A549 (cell line): ENCODE results near the gene PDS5B. TPM values are rescaled to one million over a fixed set of nuclear protein-coding genes. Genes with fewer than 3 reads are reported as not detected.

Experiments used
- ATAC-seq, 2 experiments: fragments of 200-7000 bp in 1 of 2; fragments of >200 bp in 1 of 2; cut with Nextera tagmentation in 1 of 2; cut with Tn5 transposase in 1 of 2; 3 replicates each; pipeline versions ENCODE4 v1.8.0 to v1.9.1; 2018 to 2020; ENCODE audit warnings: mild to moderate bottlenecking in 1 of 2, moderate library complexity in 1 of 2
- CTCF ChIA-PET: fragments of 300-600 bp; sonication (Branson Sonifier 250); formaldehyde crosslinking; extraction: SDS; loops from one replicate; lab custom pipeline; 2021; ENCODE audit warnings: antibody characterized with exemption, inconsistent platforms; lab: Yijun Ruan, JAX
- POLR2A ChIA-PET: fragments of 350-600 bp; formaldehyde crosslinking; extraction: SDS; loops from one replicate; lab custom pipeline; 2021; ENCODE audit warnings: antibody characterized with exemption, inconsistent platforms; lab: Yijun Ruan, JAX
- DNase-seq, 2 experiments: peaks; one replicate each; pipeline versions ENCODE4 v3.0.0 to v3.0.0-alpha.2; 2011 to 2016; ENCODE audit warnings: low read depth in 1 of 2, low spot score in 1 of 2
- FAIRE-seq: peaks from 2 replicates; lab custom pipeline; 2011; peaks lifted over from hg19 to GRCh38; lab: Jason Lieb, UNC
- H3K27ac ChIP-seq, 2 experiments: fragments of >200 bp; sonication (Bioruptor Twin); formaldehyde crosslinking; 3 replicates each; pipeline ENCODE4 v1.5.1; 2016 to 2017
- H3K4me1 ChIP-seq: fragments of >200 bp; sonication (Bioruptor Twin); formaldehyde crosslinking; 3 replicates; pipeline ENCODE4 v1.6.1; 2016
- H3K4me2 ChIP-seq: fragments of >200 bp; sonication (Bioruptor Twin); formaldehyde crosslinking; 3 replicates; pipeline ENCODE4 v1.6.1; 2016
- H3K4me3 ChIP-seq: fragments of >200 bp; sonication (Bioruptor Twin); formaldehyde crosslinking; 3 replicates; pipeline ENCODE4 v1.5.1; 2016
- H3K9me3 ChIP-seq: fragments of >200 bp; sonication (Bioruptor Twin); formaldehyde crosslinking; 3 replicates; pipeline ENCODE4 v1.6.1; 2016
- BCL3 ChIP-seq: fragments of >200 bp; sonication (Bioruptor Twin); formaldehyde crosslinking; IDR thresholded peaks from 3 replicates; pipeline ENCODE4 v1.6.1; 2016
- HOXB5 ChIP-seq: fragments of 250-450 bp; sonication (Bioruptor Pico); IDR thresholded peaks from 2 replicates; pipeline ENCODE4 v1.5.0; 2020; ENCODE audit warnings: mild to moderate bottlenecking, moderate library complexity
- JUNB ChIP-seq: fragments of >200 bp; sonication (Bioruptor Twin); formaldehyde crosslinking; IDR thresholded peaks from 2 replicates; pipeline ENCODE4 v1.6.1; 2016
- KDM1A ChIP-seq: fragments of 200-600 bp; sonication (generic); IDR thresholded peaks from 2 replicates; pipeline ENCODE4 v1.6.1; 2016; ENCODE audit warnings: low read depth, mild to moderate bottlenecking
- NPAS2 ChIP-seq: fragments of 250-450 bp; sonication (Bioruptor Pico); IDR thresholded peaks from 2 replicates; pipeline ENCODE4 v1.8.0; 2022; ENCODE audit warnings: mild to moderate bottlenecking, moderate library complexity, borderline replicate concordance
- PHF8 ChIP-seq: fragments of 200-600 bp; sonication (generic); IDR thresholded peaks from 2 replicates; pipeline ENCODE4 v1.6.1; 2016; ENCODE audit warnings: low read depth, mild to moderate bottlenecking, antibody characterized with exemption, moderate library complexity, borderline replicate concordance
- RCOR1 ChIP-seq: fragments of 150-350 bp; IDR thresholded peaks from 2 replicates; pipeline ENCODE4 v1.6.1; 2014; ENCODE audit warnings: antibody characterized with exemption, low read length, low read depth
- REST ChIP-seq: fragments of 200-600 bp; sonication (generic); IDR thresholded peaks from 2 replicates; pipeline ENCODE4 v1.6.1; 2016; ENCODE audit warnings: antibody characterized with exemption, mild to moderate bottlenecking, moderate library complexity
- RFX5 ChIP-seq: fragments of 450-650 bp; IDR thresholded peaks from 2 replicates; pipeline ENCODE4 v1.7.1; 2014; ENCODE audit warnings: antibody characterized with exemption, mild to moderate bottlenecking, moderate library complexity
- SMC3 ChIP-seq: fragments of >200 bp; sonication (Bioruptor Twin); formaldehyde crosslinking; IDR thresholded peaks from 3 replicates; pipeline ENCODE4 v1.6.1; 2018; ENCODE audit warnings: inconsistent platforms
- SREBF2 ChIP-seq: fragments of 450-650 bp; IDR thresholded peaks from 2 replicates; pipeline ENCODE4 v1.6.1; 2014; ENCODE audit warnings: mild to moderate bottlenecking, moderate library complexity
- TFCP2L1 ChIP-seq: fragments of 250-450 bp; sonication (Bioruptor Pico); IDR thresholded peaks from 2 replicates; pipeline ENCODE4 v1.5.0; 2021; ENCODE audit warnings: mild to moderate bottlenecking
- ZC3H11A ChIP-seq: fragments of 450-650 bp; IDR thresholded peaks from 2 replicates; pipeline ENCODE4 v1.6.1; 2014; ENCODE audit warnings: antibody characterized with exemption, mild to moderate bottlenecking
- WGBS: methylation state at CpG from one replicate; pipeline ENCODE4 v1.1.6; 2017; ENCODE audit errors: missing lambda C conversion rate; 5-methylcytosine and 5-hydroxymethylcytosine counted together
- polyA plus RNA-seq, 4 experiments: library from polyadenylated mRNA; depleted of rRNA in 3 of 4; stranded (reverse); fragments of >200 nt; fragmentation: RNase III in 1 of 4; extraction: RNeasy Plus Mini Kit Qiagen cat#74134 plus additional on column Dnase treatment in 1 of 4; gene quantifications; 2 replicates in 3 of 4; 3 replicates in 1 of 4; pipeline ENCODE4 v1.2.3, GENCODE V29; 2011 to 2017
- TF ChIP-seq, protein P1 (sequence below): fragments of >200 bp; sonication (Bioruptor Twin); formaldehyde crosslinking; IDR thresholded peaks from 3 replicates; pipeline ENCODE4 v1.5.1; 2016

PDS5B gene
- polyA plus RNA-seq, 2 of the 4 experiments (the other 2 are of a cell fraction), result 10.6 to 16.0 TPM

DNA sequence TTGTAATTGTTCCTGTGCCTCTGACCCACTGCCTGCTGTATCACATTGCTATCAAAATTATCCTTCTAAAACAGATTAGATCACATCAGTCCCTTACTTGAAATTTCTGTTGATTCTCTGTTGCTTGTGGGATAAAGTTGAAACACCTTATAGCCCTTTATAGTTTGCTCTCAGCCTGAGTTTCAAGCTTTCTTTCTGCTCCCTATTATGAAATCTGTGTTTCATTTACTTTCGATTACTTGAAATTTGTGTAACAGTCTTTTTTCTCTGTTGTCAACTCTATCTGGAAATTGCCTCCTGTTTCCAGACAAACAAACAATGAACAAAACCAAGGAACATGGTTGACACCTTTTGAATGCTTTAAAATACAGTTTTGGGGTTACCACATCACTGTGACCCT lies 167.9 kb downstream of the PDS5B start (continued):
- TF ChIP-seq RCOR1 (no peak), JUNB (no peak), SREBF2 (no peak)
- TF ChIP-seq, protein P1, sequence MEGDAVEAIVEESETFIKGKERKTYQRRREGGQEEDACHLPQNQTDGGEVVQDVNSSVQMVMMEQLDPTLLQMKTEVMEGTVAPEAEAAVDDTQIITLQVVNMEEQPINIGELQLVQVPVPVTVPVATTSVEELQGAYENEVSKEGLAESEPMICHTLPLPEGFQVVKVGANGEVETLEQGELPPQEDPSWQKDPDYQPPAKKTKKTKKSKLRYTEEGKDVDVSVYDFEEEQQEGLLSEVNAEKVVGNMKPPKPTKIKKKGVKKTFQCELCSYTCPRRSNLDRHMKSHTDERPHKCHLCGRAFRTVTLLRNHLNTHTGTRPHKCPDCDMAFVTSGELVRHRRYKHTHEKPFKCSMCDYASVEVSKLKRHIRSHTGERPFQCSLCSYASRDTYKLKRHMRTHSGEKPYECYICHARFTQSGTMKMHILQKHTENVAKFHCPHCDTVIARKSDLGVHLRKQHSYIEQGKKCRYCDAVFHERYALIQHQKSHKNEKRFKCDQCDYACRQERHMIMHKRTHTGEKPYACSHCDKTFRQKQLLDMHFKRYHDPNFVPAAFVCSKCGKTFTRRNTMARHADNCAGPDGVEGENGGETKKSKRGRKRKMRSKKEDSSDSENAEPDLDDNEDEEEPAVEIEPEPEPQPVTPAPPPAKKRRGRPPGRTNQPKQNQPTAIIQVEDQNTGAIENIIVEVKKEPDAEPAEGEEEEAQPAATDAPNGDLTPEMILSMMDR, result no peak

DNA sequence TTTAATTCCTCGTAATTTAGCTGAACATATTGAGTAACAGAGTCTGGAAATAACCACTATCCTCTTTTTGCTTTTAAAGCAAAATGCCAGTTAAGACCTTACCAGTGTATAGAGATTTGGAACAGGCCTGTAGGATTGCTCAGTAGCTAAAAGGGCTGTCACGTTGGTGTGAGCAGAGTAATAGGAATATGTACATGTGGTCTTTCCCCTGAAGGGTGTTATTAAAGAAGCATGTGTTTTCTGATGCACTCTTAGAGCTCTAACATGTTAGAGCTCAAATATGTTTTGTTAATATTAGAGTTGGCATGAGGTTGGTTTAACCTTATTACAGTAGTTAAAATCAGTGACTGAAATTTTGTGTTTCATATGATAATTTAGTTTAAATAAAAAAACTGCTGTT lies 172.9 kb downstream of the PDS5B start:
- H3K4me2 ChIP-seq, result no peak overlapping the region
- H3K4me1 ChIP-seq, result no peaks in the 10 kb centered on the region
- no peak for TF ChIP-seq ZC3H11A
- no peak for TF ChIP-seq NPAS2 (CRISPR knock-in tag)
- no peak for TF ChIP-seq TFCP2L1 (CRISPR knock-in tag)
- no peak for TF ChIP-seq PHF8
- POLR2A ChIA-PET, result no interaction called here
- no peak overlapping the region for H3K27ac ChIP-seq
- H3K9me3 ChIP-seq, result no peaks in the 10 kb centered on the region
- 86% methylated on average over 2 of the region's 2 CpGs for WGBS
- CTCF ChIA-PET, result interaction anchor here (1.4 to 1.7 kb wide), 2 partner anchors 9 to 28 kb away, joined by 3 to 4 read pairs; no protein-coding TSS in a partner anchor
- no peak for DNase-seq
- H3K4me3 ChIP-seq, result no peak overlapping the region
- ATAC-seq, result no peak
- FAIRE-seq, result no peak

- WGBS, result 92% methylated on average over 2 of the region's 2 CpGs
- ChIA-PET POLR2A (no interaction called here), CTCF (no interaction called here)
- no peak overlapping the region for H3K4me3 ChIP-seq
- no peak for ATAC-seq
- TF ChIP-seq BCL3, result no peak
- TF ChIP-seq ZC3H11A, result no peak
- TF ChIP-seq HOXB5, result no peak
- TF ChIP-seq KDM1A, result peak; percentile 49; the same call in 1 of the 2 replicates
- H3K27ac ChIP-seq, result no peak overlapping the region
- no peak for FAIRE-seq
- DNase-seq, result no peak
- H3K9me3 ChIP-seq, result no peaks in the 10 kb centered on the region
- no peak overlapping the region for H3K4me2 ChIP-seq
- H3K4me1 ChIP-seq, result no peaks in the 10 kb centered on the region
Observed at GRCh38 chr13:32761472-32761871, 175.2 kb downstream of the PDS5B start.

- no peak overlapping the region for H3K4me2 ChIP-seq
- FAIRE-seq, result no peak
- no peak for DNase-seq
- no peak overlapping the region for H3K27ac ChIP-seq
- no peak for ATAC-seq
- H3K4me3 ChIP-seq, result no peak overlapping the region
- no peaks in the 10 kb centered on the region; the same call in 2 of the 3 replicates for H3K4me1 ChIP-seq
- no peaks in the 10 kb centered on the region for H3K9me3 ChIP-seq
- TF ChIP-seq REST (no peak), RFX5 (no peak), SMC3 (no peak)
- TF ChIP-seq, all 56 proteins: peak for 0
- POLR2A ChIA-PET, result no interaction called here
- CTCF ChIA-PET, result no interaction called here
Observed at GRCh38 chr13:32779119-32779518, 192.9 kb downstream of the PDS5B start.
